GM23338 (cell line): Measurements from ENCODE around the gene HHATL. TPM values are rescaled to one million over a fixed set of nuclear protein-coding genes. Genes with fewer than 3 reads are reported as not detected.

Experiments
- ATAC-seq: fragments of 200-7000 bp; cut with Tn5 transposase; 3 replicates; pipeline ENCODE4 v1.9.1; 2020
- DNase-seq: peaks from one replicate; pipeline ENCODE4 v3.0.0-alpha.2; 2015; ENCODE audit warnings: low spot score
- H2AFZ ChIP-seq: fragments of 200-600 bp; sonication (generic); 2 replicates; pipeline ENCODE4 v1.8.0; 2016; ENCODE audit warnings: antibody characterized with exemption, mild to moderate bottlenecking, moderate library complexity
- H3F3A ChIP-seq: fragments of 200-600 bp; sonication (generic); replicated peaks from 2 replicates; pipeline ENCODE4 v1.8.0; 2017; ENCODE audit warnings: antibody characterized with exemption, mixed run types, low read depth
- H3K27ac ChIP-seq: fragments of 200-600 bp; sonication (generic); 2 replicates; pipeline ENCODE4 v1.6.1; 2016; ENCODE audit warnings: low read depth
- H3K27me3 ChIP-seq: fragments of 200-600 bp; sonication (generic); 2 replicates; pipeline ENCODE4 v1.8.0; 2016; ENCODE audit warnings: mild to moderate bottlenecking, mixed run types, moderate library complexity; ENCODE audit not compliant: insufficient read depth
- H3K36me3 ChIP-seq: fragments of 200-600 bp; sonication (generic); 2 replicates; pipeline ENCODE4 v1.8.0; 2016; ENCODE audit warnings: mild to moderate bottlenecking; ENCODE audit not compliant: insufficient read depth
- H3K4me1 ChIP-seq: fragments of 200-600 bp; sonication (generic); 2 replicates; pipeline ENCODE4 v1.8.0; 2016; ENCODE audit warnings: mild to moderate bottlenecking, moderate library complexity; ENCODE audit not compliant: insufficient read depth
- H3K4me2 ChIP-seq: fragments of 200-600 bp; sonication (generic); 2 replicates; pipeline ENCODE4 v1.7.1; 2017; ENCODE audit warnings: mixed run types
- H3K4me3 ChIP-seq: fragments of 200-600 bp; sonication (generic); 2 replicates; pipeline ENCODE4 v1.6.1; 2016; ENCODE audit warnings: mixed run types
- H3K79me2 ChIP-seq: fragments of 200-600 bp; sonication (generic); replicated peaks from 2 replicates; pipeline ENCODE4 v1.8.0; 2017; ENCODE audit warnings: mild to moderate bottlenecking; ENCODE audit not compliant: insufficient read depth
- H3K9me2 ChIP-seq: fragments of 200-600 bp; sonication (generic); 2 replicates; pipeline ENCODE4 v1.8.0; 2017; ENCODE audit not compliant: insufficient read depth
- H4K20me1 ChIP-seq: fragments of 200-600 bp; sonication (generic); replicated peaks from 2 replicates; pipeline ENCODE4 v1.8.0; 2017; ENCODE audit warnings: mild to moderate bottlenecking; ENCODE audit not compliant: insufficient read depth
- H3K27ac Mint-ChIP-seq: 2 replicates; pipeline ENCODE4 v1.8.0; 2020; ENCODE audit warnings: inconsistent platforms, mild to moderate bottlenecking, moderate library complexity, mixed read lengths
- H3K27me3 Mint-ChIP-seq: 3 replicates; pipeline ENCODE4 v1.8.0; 2022; ENCODE audit warnings: low read depth, mild to moderate bottlenecking, moderate library complexity, mixed read lengths, inconsistent platforms; ENCODE audit not compliant: insufficient read depth, poor library complexity
- H3K36me3 Mint-ChIP-seq: 3 replicates; pipeline ENCODE4 v1.8.0; 2021; ENCODE audit warnings: low read depth, mild to moderate bottlenecking, inconsistent platforms, moderate library complexity, mixed read lengths
- H3K4me1 Mint-ChIP-seq: 3 replicates; pipeline ENCODE4 v1.8.0; 2020; ENCODE audit warnings: mild to moderate bottlenecking, inconsistent platforms, mixed read lengths
- H3K4me3 Mint-ChIP-seq: 3 replicates; pipeline ENCODE4 v1.8.0; 2021; ENCODE audit warnings: moderate library complexity, mild to moderate bottlenecking, inconsistent platforms, mixed read lengths
- H3K9me3 Mint-ChIP-seq: 3 replicates; pipeline ENCODE4 v1.8.0; 2020; ENCODE audit warnings: moderate library complexity, mild to moderate bottlenecking, inconsistent platforms, mixed read lengths
- CREB1 ChIP-seq: fragments of 250-450 bp; sonication (Bioruptor Pico); IDR thresholded peaks from 2 replicates; pipeline ENCODE4 v1.5.0; 2020; ENCODE audit warnings: low read depth, mild to moderate bottlenecking, moderate library complexity
- EZH2 ChIP-seq: fragments of 200-600 bp; sonication (generic); IDR thresholded peaks from one replicate; pipeline ENCODE4 v1.8.0; 2017; ENCODE audit warnings: antibody characterized with exemption, mild to moderate bottlenecking, low read depth; ENCODE audit not compliant: unreplicated experiment
- EZH2phosphoT487 ChIP-seq: fragments of 200-600 bp; sonication (generic); IDR thresholded peaks from one replicate; pipeline ENCODE4 v1.8.1; 2018; ENCODE audit warnings: antibody characterized with exemption; ENCODE audit not compliant: unreplicated experiment
- JUNB ChIP-seq: IDR thresholded peaks from one replicate; pipeline ENCODE4 v1.6.1; 2016; ENCODE audit warnings: antibody characterized with exemption; ENCODE audit not compliant: unreplicated experiment
- NANOG ChIP-seq: IDR thresholded peaks from 2 replicates; pipeline ENCODE4 v1.6.1; 2016; ENCODE audit warnings: antibody characterized with exemption, borderline replicate concordance
- POLR2AphosphoS5 ChIP-seq: IDR thresholded peaks from 2 replicates; pipeline ENCODE4 v1.6.1; 2016; ENCODE audit warnings: antibody characterized with exemption, low read depth
- STAT1 ChIP-seq: IDR thresholded peaks from one replicate; pipeline ENCODE4 v1.6.1; 2016; ENCODE audit warnings: antibody characterized with exemption; ENCODE audit not compliant: unreplicated experiment
- ZNF114 ChIP-seq: fragments of 250-450 bp; sonication (Bioruptor Pico); IDR thresholded peaks from 2 replicates; pipeline ENCODE4 v1.5.0; 2020; ENCODE audit warnings: mild to moderate bottlenecking, moderate library complexity
- ZNF331 ChIP-seq: fragments of 250-450 bp; sonication (Bioruptor Pico); IDR thresholded peaks from 2 replicates; pipeline ENCODE4 v1.5.0; 2020; ENCODE audit warnings: low read depth, mild to moderate bottlenecking, moderate library complexity
- polyA plus RNA-seq: library from polyadenylated mRNA; unstranded; fragments of >200 nt; fragmentation: Nextera tagmentation; extraction: Ambion mirVana; gene quantifications from 2 replicates; pipeline ENCODE4 v1.2.1, GENCODE V29; 2016
- total RNA-seq: library from RNA; depleted of rRNA; stranded (reverse); fragments of >200 nt; shearing (Covaris generic); gene quantifications from 2 replicates; pipeline ENCODE4 v1.2.3, GENCODE V29; 2014
- TF ChIP-seq, protein P1 (sequence below): fragments of 250-450 bp; sonication (Bioruptor Pico); IDR thresholded peaks from 2 replicates; pipeline ENCODE4 v1.5.0; 2020; ENCODE audit warnings: mild to moderate bottlenecking, moderate library complexity
- TF ChIP-seq, protein P2 (sequence below), 2 experiments: fragments of 200-600 bp in 1 of 2; sonication (generic) in 1 of 2; conservative IDR thresholded peaks; 2 replicates each; pipeline versions ENCODE4 v1.5.1 to v1.6.1; 2016 to 2017; ENCODE audit warnings: antibody characterized with exemption in 2 of 2, low read depth in 2 of 2, mild to moderate bottlenecking in 2 of 2, moderate library complexity in 1 of 2
- TF ChIP-seq, protein P3 (sequence below): IDR thresholded peaks from one replicate; pipeline ENCODE4 v1.6.1; 2018; ENCODE audit warnings: antibody characterized with exemption; ENCODE audit not compliant: unreplicated experiment
- TF ChIP-seq, protein P4 (sequence below): IDR thresholded peaks from 2 replicates; pipeline ENCODE4 v1.6.1; 2016; ENCODE audit warnings: antibody characterized with exemption

Gene HHATL
- total and polyA plus RNA-seq, 2 experiments from 2014 or later, result not detected

DNA sequence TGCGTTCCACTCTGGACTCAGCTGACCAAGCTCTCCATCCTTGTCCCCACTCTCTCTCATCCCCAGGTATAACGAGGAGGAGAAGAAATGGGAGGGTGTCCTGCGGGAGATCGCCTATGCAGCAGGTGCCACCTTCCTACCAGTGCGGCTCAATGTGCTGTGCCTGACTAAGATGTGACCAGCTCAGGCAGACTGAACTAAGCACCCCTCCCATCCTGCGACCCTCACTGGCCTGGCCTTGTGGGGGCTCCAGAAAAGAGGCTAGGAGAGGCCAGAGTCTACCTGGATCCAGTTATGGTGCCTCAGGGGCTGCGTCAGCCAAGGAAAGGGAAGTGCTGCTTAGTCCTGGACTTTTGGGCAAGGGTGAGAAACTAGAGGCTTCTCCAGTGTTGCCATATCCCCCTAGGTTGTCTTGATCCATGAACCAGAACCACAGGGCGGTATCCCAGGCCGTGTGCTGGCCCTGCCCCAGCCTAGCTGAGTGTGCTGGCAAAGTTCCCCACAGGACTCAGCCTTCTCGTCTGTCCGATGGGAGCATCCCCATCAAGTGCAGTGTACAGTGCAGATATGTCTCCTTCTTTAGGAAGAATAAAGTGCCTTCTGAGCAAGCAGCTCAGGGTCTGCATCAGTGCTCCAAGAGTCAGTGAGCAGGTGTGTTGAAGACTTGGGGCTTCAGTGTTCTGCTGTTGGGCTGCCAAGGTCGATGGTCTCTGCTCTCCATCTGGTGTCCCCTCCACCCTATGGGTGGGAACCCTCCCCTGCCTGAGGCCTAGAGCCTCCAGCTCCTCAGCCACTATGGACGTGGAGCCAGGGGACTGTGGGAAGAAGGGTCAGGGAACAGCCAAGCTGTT lies 10.6 kb downstream of the HHATL start:
- no peaks in the 10 kb centered on the region for H3K27me3 ChIP-seq
- H3K79me2 ChIP-seq, result no peaks in the 10 kb centered on the region
- Mint-ChIP-seq H3K27ac (no peak overlapping the region), H3K4me3 (no peak overlapping the region), H3K9me3 (no peaks in the 10 kb centered on the region), H3K36me3 (no peaks in the 10 kb centered on the region), H3K4me1 (peaks cover 19% of the 10 kb centered on the region), H3K27me3 (peaks cover 12% of the 10 kb centered on the region)
- no peaks in the 10 kb centered on the region for H3F3A ChIP-seq
- no peak overlapping the region for H3K4me2 ChIP-seq
- H3K4me3 ChIP-seq, result no peak overlapping the region
- H3K27ac ChIP-seq, result no peak overlapping the region
- H3K4me1 ChIP-seq, result no peaks in the 10 kb centered on the region
- no peaks in the 10 kb centered on the region for H3K36me3 ChIP-seq
- no peak for TF ChIP-seq NANOG
- no peak for TF ChIP-seq JUNB
- TF ChIP-seq POLR2AphosphoS5, result no peak
- no peak for TF ChIP-seq CREB1 (CRISPR knock-in tag)
- TF ChIP-seq EZH2phosphoT487, result no peak
- TF ChIP-seq ZNF331 (CRISPR knock-in tag), result no peak
- no peak for TF ChIP-seq STAT1
- TF ChIP-seq EZH2, result no peak
- TF ChIP-seq, protein P1, sequence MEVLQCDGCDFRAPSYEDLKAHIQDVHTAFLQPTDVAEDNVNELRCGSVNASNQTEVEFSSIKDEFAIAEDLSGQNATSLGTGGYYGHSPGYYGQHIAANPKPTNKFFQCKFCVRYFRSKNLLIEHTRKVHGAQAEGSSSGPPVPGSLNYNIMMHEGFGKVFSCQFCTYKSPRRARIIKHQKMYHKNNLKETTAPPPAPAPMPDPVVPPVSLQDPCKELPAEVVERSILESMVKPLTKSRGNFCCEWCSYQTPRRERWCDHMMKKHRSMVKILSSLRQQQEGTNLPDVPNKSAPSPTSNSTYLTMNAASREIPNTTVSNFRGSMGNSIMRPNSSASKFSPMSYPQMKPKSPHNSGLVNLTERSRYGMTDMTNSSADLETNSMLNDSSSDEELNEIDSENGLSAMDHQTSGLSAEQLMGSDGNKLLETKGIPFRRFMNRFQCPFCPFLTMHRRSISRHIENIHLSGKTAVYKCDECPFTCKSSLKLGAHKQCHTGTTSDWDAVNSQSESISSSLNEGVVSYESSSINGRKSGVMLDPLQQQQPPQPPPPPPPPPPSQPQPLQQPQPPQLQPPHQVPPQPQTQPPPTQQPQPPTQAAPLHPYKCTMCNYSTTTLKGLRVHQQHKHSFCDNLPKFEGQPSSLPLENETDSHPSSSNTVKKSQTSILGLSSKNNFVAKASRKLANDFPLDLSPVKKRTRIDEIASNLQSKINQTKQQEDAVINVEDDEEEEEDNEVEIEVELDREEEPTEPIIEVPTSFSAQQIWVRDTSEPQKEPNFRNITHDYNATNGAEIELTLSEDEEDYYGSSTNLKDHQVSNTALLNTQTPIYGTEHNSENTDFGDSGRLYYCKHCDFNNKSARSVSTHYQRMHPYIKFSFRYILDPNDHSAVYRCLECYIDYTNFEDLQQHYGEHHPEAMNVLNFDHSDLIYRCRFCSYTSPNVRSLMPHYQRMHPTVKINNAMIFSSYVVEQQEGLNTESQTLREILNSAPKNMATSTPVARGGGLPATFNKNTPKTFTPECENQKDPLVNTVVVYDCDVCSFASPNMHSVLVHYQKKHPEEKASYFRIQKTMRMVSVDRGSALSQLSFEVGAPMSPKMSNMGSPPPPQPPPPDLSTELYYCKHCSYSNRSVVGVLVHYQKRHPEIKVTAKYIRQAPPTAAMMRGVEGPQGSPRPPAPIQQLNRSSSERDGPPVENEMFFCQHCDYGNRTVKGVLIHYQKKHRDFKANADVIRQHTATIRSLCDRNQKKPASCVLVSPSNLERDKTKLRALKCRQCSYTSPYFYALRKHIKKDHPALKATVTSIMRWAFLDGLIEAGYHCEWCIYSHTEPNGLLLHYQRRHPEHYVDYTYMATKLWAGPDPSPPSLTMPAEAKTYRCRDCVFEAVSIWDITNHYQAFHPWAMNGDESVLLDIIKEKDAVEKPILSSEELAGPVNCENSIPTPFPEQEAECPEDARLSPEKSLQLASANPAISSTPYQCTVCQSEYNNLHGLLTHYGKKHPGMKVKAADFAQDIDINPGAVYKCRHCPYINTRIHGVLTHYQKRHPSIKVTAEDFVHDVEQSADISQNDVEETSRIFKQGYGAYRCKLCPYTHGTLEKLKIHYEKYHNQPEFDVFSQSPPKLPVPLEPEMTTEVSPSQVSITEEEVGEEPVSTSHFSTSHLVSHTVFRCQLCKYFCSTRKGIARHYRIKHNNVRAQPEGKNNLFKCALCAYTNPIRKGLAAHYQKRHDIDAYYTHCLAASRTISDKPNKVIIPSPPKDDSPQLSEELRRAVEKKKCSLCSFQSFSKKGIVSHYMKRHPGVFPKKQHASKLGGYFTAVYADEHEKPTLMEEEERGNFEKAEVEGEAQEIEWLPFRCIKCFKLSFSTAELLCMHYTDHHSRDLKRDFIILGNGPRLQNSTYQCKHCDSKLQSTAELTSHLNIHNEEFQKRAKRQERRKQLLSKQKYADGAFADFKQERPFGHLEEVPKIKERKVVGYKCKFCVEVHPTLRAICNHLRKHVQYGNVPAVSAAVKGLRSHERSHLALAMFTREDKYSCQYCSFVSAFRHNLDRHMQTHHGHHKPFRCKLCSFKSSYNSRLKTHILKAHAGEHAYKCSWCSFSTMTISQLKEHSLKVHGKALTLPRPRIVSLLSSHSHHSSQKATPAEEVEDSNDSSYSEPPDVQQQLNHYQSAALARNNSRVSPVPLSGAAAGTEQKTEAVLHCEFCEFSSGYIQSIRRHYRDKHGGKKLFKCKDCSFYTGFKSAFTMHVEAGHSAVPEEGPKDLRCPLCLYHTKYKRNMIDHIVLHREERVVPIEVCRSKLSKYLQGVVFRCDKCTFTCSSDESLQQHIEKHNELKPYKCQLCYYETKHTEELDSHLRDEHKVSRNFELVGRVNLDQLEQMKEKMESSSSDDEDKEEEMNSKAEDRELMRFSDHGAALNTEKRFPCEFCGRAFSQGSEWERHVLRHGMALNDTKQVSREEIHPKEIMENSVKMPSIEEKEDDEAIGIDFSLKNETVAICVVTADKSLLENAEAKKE, result no peak
- TF ChIP-seq, protein P2, sequence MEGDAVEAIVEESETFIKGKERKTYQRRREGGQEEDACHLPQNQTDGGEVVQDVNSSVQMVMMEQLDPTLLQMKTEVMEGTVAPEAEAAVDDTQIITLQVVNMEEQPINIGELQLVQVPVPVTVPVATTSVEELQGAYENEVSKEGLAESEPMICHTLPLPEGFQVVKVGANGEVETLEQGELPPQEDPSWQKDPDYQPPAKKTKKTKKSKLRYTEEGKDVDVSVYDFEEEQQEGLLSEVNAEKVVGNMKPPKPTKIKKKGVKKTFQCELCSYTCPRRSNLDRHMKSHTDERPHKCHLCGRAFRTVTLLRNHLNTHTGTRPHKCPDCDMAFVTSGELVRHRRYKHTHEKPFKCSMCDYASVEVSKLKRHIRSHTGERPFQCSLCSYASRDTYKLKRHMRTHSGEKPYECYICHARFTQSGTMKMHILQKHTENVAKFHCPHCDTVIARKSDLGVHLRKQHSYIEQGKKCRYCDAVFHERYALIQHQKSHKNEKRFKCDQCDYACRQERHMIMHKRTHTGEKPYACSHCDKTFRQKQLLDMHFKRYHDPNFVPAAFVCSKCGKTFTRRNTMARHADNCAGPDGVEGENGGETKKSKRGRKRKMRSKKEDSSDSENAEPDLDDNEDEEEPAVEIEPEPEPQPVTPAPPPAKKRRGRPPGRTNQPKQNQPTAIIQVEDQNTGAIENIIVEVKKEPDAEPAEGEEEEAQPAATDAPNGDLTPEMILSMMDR (conservative IDR thresholded peaks at IDR 0.05; ENCODE audit: low read depth in 2 of 2), result no peak
- TF ChIP-seq, protein P3, sequence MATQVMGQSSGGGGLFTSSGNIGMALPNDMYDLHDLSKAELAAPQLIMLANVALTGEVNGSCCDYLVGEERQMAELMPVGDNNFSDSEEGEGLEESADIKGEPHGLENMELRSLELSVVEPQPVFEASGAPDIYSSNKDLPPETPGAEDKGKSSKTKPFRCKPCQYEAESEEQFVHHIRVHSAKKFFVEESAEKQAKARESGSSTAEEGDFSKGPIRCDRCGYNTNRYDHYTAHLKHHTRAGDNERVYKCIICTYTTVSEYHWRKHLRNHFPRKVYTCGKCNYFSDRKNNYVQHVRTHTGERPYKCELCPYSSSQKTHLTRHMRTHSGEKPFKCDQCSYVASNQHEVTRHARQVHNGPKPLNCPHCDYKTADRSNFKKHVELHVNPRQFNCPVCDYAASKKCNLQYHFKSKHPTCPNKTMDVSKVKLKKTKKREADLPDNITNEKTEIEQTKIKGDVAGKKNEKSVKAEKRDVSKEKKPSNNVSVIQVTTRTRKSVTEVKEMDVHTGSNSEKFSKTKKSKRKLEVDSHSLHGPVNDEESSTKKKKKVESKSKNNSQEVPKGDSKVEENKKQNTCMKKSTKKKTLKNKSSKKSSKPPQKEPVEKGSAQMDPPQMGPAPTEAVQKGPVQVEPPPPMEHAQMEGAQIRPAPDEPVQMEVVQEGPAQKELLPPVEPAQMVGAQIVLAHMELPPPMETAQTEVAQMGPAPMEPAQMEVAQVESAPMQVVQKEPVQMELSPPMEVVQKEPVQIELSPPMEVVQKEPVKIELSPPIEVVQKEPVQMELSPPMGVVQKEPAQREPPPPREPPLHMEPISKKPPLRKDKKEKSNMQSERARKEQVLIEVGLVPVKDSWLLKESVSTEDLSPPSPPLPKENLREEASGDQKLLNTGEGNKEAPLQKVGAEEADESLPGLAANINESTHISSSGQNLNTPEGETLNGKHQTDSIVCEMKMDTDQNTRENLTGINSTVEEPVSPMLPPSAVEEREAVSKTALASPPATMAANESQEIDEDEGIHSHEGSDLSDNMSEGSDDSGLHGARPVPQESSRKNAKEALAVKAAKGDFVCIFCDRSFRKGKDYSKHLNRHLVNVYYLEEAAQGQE, result no peak
- no peak for TF ChIP-seq ZNF114 (CRISPR knock-in tag)
- TF ChIP-seq, protein P4, sequence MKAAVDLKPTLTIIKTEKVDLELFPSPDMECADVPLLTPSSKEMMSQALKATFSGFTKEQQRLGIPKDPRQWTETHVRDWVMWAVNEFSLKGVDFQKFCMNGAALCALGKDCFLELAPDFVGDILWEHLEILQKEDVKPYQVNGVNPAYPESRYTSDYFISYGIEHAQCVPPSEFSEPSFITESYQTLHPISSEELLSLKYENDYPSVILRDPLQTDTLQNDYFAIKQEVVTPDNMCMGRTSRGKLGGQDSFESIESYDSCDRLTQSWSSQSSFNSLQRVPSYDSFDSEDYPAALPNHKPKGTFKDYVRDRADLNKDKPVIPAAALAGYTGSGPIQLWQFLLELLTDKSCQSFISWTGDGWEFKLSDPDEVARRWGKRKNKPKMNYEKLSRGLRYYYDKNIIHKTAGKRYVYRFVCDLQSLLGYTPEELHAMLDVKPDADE, result no peak
- DNase-seq (no peak), ATAC-seq (no peak)
- H3K9me2 ChIP-seq, result no peaks in the 10 kb centered on the region
- H4K20me1 ChIP-seq, result no peaks in the 10 kb centered on the region
- no peak overlapping the region for H2AFZ ChIP-seq
